Stimulated activated CD8-positive, alpha-beta memory T cell treated with anti-CD3 and anti-CD28 coated beads, Interleukin-12 subunit alpha, Interleukin-12 subunit beta, amount 100 ng/mL, for 24 hours (primary cell): ENCODE results near the gene APOH.

Experiments used
- DNase-seq: peaks from one replicate; pipeline ENCODE4 v3.0.0-alpha.2; 2020; ENCODE audit errors: extremely low read depth

APOH gene

GRCh38 chr17:66234611-66235010 is 5.4 kb upstream of the APOH start:
- DNase-seq = no peak

- no peak for DNase-seq
These were observed 4.0 kb upstream of the APOH start for GRCh38 chr17:66233023-66233753.

GRCh38 chr17:66230922-66231591 is 1.8 kb upstream of the APOH start:
- no peak for DNase-seq

- no peak for DNase-seq
These were observed 746 bp upstream of the APOH start for GRCh38 chr17:66229783-66230538.

- no peak for DNase-seq
These were observed 1.8 kb downstream of the APOH start for GRCh38 chr17:66227212-66228045.

- no peak for DNase-seq
These were observed 6.3 kb downstream of the APOH start for GRCh38 chr17:66222798-66223350.

- no peak for DNase-seq
These were observed 7.3 kb downstream of the APOH start for GRCh38 chr17:66221755-66222530.

- DNase-seq = no peak
These were observed 7.9 kb downstream of the APOH start for GRCh38 chr17:66221343-66221742.

- no peak for DNase-seq
These were observed 9.0 kb downstream of the APOH start for GRCh38 chr17:66220079-66220835.

- DNase-seq = no peak
These were observed 13.7 kb downstream of the APOH start for GRCh38 chr17:66215529-66215911.

GRCh38 chr17:66214884-66215528 is 14.2 kb downstream of the APOH start:
- no peak for DNase-seq

- DNase-seq = no peak
These were observed 18.0 kb downstream of the APOH start for GRCh38 chr17:66211047-66211810.

- no peak for DNase-seq
These were observed 19.0 kb downstream of the APOH start for GRCh38 chr17:66210208-66210574.

- DNase-seq = no peak
These were observed 21.3 kb downstream of the APOH start for GRCh38 chr17:66207936-66208335.

- DNase-seq = no peak
These were observed 25.8 kb downstream of the APOH start for GRCh38 chr17:66203274-66204015.

- no peak for DNase-seq
These were observed 28.5 kb downstream of the APOH start for GRCh38 chr17:66200685-66201092.

- DNase-seq = no peak
These were observed 31.0 kb downstream of the APOH start for GRCh38 chr17:66198242-66198641.

- no peak for DNase-seq
These were observed 36.9 kb downstream of the APOH start for GRCh38 chr17:66192378-66192687.
